ENCODE data around the gene PRPF8.

- TF ChIP-seq POLR2A (IDR thresholded peaks at IDR 0.05) (no peak), POLR2AphosphoS5 (IDR thresholded peaks at IDR 0.05) (no peak)
Observed at GRCh38 chr17:1608676-1609075, 76.0 kb downstream of the PRPF8 start.
